ENCODE results near the gene RASA1.
"Not testable (repeated sequence)": the region's sequence is repeated elsewhere in the genome, so short reads cannot be mapped to it uniquely, and the experiment has no call there.

- TF ChIP-seq, protein P1, sequence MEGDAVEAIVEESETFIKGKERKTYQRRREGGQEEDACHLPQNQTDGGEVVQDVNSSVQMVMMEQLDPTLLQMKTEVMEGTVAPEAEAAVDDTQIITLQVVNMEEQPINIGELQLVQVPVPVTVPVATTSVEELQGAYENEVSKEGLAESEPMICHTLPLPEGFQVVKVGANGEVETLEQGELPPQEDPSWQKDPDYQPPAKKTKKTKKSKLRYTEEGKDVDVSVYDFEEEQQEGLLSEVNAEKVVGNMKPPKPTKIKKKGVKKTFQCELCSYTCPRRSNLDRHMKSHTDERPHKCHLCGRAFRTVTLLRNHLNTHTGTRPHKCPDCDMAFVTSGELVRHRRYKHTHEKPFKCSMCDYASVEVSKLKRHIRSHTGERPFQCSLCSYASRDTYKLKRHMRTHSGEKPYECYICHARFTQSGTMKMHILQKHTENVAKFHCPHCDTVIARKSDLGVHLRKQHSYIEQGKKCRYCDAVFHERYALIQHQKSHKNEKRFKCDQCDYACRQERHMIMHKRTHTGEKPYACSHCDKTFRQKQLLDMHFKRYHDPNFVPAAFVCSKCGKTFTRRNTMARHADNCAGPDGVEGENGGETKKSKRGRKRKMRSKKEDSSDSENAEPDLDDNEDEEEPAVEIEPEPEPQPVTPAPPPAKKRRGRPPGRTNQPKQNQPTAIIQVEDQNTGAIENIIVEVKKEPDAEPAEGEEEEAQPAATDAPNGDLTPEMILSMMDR (IDR thresholded peaks at IDR 0.05; ENCODE audit: low read length), result not testable (repeated sequence)
- not testable (repeated sequence) for TF ChIP-seq EZH2 (IDR thresholded peaks at IDR 0.05; ENCODE audit: borderline replicate concordance, low read length)
Observed at GRCh38 chr5:87287266-87287665, 19.6 kb downstream of the RASA1 start.

Data from OCI-LY1 (cell line).